Adipose tissue (tissue), 3 donors: ENCODE measurements around the gene RILPL2. TPM values are rescaled to one million over a fixed set of nuclear protein-coding genes. Genes with fewer than 3 reads are reported as not detected.
"Not testable (repeated sequence)": the region's sequence is repeated elsewhere in the genome, so short reads cannot be mapped to it uniquely, and the experiment has no call there.

Experiments
- H3K27ac ChIP-seq: one replicate; pipeline ENCODE4 v1.5.1; 2013; ENCODE audit warnings: low read depth, low read length
- WGBS, 3 donors: extraction: QIAGEN DNeasy Blood & Tissue Kit; methylation state at CpG; one replicate each; pipeline ENCODE4 v1.1.7; 2013; 5-methylcytosine and 5-hydroxymethylcytosine counted together
- polyA plus RNA-seq, 3 donors: library from polyadenylated mRNA; stranded (reverse); fragments of 200-250 nt; gene quantifications; one replicate each; pipeline ENCODE4 v1.2.3, GENCODE V29; 2013
- donor health status: healthy with polysubstance abuse.
- donor health status: Bipolar disorder and iron deficiency.
- donor health status: healthy.

Gene RILPL2
- polyA plus RNA-seq, 3 donors: 2.0 to 11.7 (median 7.8) TPM

GRCh38 chr12:123457980-123458779, 21.7 kb upstream of the RILPL2 start, which contains the start of gene SNRNP35:
SNRNP35 (plus strand) TSS chr12:123458139; CDS start chr12:123465541, 7,402 bp downstream.
- 0 to 1% (median 0%) methylated on average over 48 of the region's 48 CpGs for WGBS, 3 donors
- H3K27ac ChIP-seq: peak within 1 kb of the TSS; percentile 92

- 62 to 75% (median 67%) methylated on average over 3 of the region's 3 CpGs for WGBS, 3 donors
Observed at GRCh38 chr12:123453165-123453564, 16.7 kb upstream of the RILPL2 start.

GRCh38 chr12:123452276-123452550, 15.7 kb upstream of the RILPL2 start:
- not testable (repeated sequence) for H3K27ac ChIP-seq
- 51 to 87% (median 71%) methylated on average over 1 of the region's 1 CpG for WGBS, 3 donors

More at GRCh38 chr12:123453165-123453564, 16.7 kb upstream of the RILPL2 start:
- H3K27ac ChIP-seq: no peak overlapping the region

- no peak overlapping the region for H3K27ac ChIP-seq
- WGBS, 3 donors: 88 to 89% (median 89%) methylated on average over 9 of the region's 9 CpGs
Observed at GRCh38 chr12:123450636-123451035, 14.2 kb upstream of the RILPL2 start.

DNA sequence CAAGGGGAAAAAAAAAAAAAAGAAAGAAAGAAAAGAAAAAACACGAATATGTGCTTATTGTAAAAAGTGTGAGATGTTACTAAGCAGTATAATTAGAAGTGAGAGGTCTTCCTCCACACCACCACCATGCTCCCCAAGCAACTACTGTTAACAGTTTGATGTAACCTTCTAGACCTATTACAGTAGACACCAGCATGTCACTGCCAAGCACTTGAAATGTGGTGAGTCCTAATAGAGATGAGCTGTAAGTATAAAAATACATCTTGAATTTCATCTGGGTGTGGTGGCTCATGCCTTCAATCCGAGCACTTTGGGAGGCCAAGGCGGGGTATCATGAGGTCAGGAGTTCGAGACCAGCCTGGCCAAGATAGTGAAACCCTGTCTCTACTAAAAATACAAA, 13.4 kb upstream of the RILPL2 start:
- no peak overlapping the region for H3K27ac ChIP-seq

GRCh38 chr12:123449249-123449733, 12.8 kb upstream of the RILPL2 start:
- 85 to 97% (median 90%) methylated on average over 2 of the region's 2 CpGs for WGBS, 3 donors
- no peak overlapping the region for H3K27ac ChIP-seq

More for the DNA sequence above, 13.4 kb upstream of the RILPL2 start:
- WGBS, 3 donors: 84 to 87% (median 86%) methylated on average over 4 of the region's 4 CpGs

GRCh38 chr12:123446333-123446713, 9.8 kb upstream of the RILPL2 start:
- whole genome bisulfite sequencing, 3 donors: 50 to 56% (median 52%) methylated on average over 4 of the region's 4 CpGs
- H3K27ac ChIP-seq: no peak overlapping the region

GRCh38 chr12:123445388-123446332, 9.2 kb upstream of the RILPL2 start:
- WGBS, 3 donors: 36 to 51% (median 37%) methylated on average over 18 of the region's 18 CpGs
- H3K27ac ChIP-seq: no peak overlapping the region

GRCh38 chr12:123444092-123445026, 7.9 kb upstream of the RILPL2 start:
- H3K27ac ChIP-seq: no peak overlapping the region
- 50 to 83% (median 51%) methylated on average over 8 of the region's 8 CpGs for WGBS, 3 donors

DNA sequence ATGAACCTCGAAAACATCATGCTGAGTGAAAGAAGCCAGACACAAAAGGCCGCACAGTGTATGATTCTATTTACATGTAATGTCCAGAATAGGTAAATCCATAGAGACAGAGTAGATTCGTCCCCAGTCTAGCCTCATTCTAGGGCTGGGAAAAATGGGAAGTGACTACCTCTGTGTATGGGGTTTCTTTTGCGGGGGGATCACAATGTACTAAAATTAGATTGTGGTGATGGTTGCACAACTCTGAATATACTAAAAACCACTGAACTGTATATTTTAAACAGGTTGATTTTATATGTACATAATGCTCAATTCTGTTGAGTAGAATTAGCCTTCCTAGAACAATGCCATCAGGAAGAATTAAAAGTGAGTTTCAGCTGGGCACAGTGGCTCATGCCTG, 6.3 kb upstream of the RILPL2 start:
- no peak overlapping the region for H3K27ac ChIP-seq
- 66 to 88% (median 72%) methylated on average over 3 to 4 of the region's 4 CpGs for WGBS, 3 donors

GRCh38 chr12:123441523-123442164, 5.2 kb upstream of the RILPL2 start:
- 85 to 90% (median 89%) methylated on average over 13 of the region's 13 CpGs for WGBS, 3 donors
- no peak overlapping the region for H3K27ac ChIP-seq

DNA sequence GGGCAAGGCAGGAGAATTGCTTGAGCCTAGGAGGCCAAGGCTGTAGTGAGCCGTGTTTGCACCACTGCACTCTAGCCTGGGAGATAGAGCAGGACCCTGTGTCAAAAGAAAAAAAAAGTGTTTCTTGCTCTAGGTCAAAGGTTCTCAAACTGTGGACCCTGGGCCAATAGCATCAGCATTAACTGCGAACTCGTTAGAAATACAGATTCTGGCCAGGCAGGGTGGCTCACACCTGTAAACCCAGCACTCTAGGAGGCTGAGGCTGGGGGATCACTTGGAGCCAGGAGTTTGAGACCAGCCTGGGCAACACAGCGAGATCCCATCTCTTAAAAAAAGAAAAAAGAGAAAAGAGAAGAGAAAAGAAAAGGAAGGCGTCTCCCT, 858 bp downstream of the RILPL2 start:
- WGBS, 3 donors: 31 to 54% (median 31%) methylated on average over 4 to 5 of the region's 5 CpGs

DNA sequence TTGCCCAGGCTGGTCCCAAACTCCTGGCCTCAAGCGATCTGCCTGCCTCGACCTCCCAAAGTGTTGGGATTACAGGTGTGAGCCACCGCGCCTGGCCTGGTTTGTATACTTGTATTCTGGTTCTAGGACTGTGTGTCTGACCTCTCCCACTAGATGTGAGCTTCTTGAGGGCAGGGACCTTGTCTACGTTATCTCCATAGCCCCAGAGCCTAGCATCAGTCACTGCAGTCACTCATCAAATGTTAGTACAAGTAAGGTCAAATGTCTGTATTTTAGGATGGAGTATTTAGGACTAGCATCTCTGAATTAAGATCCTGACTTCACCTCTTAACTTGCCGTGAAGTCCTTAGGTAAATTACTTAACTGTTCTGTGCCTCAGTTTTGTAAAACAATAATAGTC, 2.9 kb downstream of the RILPL2 start:
- H3K27ac ChIP-seq: no peak overlapping the region
- WGBS, 3 donors: 88 to 98% (median 95%) methylated on average over 6 of the region's 6 CpGs

More for the DNA sequence above, 858 bp downstream of the RILPL2 start:
- no peak overlapping the region for H3K27ac ChIP-seq

GRCh38 chr12:123431951-123432817, 4.3 kb downstream of the RILPL2 start:
- WGBS, 3 donors: 55 to 78% (median 62%) methylated on average over 15 of the region's 15 CpGs
- H3K27ac ChIP-seq: not testable (repeated sequence)

DNA sequence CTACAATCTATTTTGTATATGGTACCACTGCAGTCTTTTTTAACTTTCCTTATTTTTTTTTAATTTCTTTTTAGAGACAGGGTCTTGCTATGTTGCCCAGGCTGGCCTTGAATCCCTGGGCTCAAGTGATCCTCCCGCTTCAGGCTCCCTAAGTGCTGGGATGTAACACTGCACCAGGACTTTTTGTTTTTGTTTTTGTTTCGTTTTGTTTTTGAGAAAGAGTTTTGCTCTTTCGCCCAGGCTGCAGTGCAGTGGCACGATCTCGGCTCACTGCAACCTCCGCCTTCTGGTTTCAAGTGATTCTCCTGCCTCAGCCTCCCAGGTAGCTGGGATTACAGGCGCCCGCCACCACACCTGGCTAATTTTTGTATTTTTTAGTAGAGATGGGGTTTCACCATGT, 7.4 kb downstream of the RILPL2 start:
- 92 to 99% (median 96%) methylated on average over 8 of the region's 8 CpGs for WGBS, 3 donors
- H3K27ac ChIP-seq: not testable (repeated sequence)

DNA sequence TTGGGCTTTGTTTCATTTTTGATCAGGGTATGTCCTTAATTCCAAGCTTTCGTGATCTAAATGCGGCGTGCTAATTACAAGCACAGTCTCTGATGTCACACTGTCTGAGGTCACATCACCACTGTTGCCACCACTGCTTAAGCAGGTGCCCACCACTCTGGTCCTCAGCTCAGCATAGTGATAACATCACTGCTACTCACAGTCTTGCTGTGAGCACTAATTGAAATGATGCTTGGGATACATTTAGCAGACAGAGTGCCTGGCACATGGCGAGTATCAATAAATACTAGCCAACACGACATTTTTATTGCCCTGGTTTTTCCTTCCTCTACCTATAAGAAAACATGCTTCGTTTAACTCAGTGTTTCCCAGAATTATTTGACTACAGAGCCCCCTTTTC, 7.9 kb downstream of the RILPL2 start:
- WGBS, 3 donors: 77 to 90% (median 84%) methylated on average over 6 of the region's 6 CpGs
- H3K27ac ChIP-seq: no peak overlapping the region
